Activated T-cell treated with anti-CD3 and anti-CD28 coated beads for 4 hours (primary cell): Measurements from ENCODE around the gene DNAJB6.
A peak's percentile ranks its signal among the peaks of the same experiment; 100 is the strongest.
"Not testable (repeated sequence)": the region's sequence is repeated elsewhere in the genome, so short reads cannot be mapped to it uniquely, and the experiment has no call there.

ENCODE experiments used
- DNase-seq: peaks from one replicate; pipeline ENCODE4 v3.0.0-alpha.2; 2020

The DNAJB6 gene

DNA sequence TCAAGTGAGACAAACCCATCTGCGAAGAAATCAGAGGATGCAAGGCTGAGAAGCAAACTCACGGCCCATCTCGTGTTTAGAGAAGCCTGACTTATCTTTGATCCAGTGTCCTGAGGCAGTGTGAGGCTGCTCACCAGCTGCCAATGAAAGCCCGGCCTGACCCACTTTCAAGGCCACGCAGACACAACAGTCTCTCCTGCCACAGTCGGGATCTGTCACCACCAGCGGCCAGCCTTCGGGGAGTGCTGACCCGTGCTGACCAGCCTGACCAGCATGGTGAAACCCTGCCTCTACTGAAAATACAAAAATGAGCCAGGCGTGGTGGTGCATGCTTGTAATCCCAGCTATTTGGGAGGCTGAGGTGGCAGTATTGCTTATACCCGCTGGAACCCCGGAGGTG is 7.4 kb upstream of the DNAJB6 start:
- DNase-seq, result no peak

DNA sequence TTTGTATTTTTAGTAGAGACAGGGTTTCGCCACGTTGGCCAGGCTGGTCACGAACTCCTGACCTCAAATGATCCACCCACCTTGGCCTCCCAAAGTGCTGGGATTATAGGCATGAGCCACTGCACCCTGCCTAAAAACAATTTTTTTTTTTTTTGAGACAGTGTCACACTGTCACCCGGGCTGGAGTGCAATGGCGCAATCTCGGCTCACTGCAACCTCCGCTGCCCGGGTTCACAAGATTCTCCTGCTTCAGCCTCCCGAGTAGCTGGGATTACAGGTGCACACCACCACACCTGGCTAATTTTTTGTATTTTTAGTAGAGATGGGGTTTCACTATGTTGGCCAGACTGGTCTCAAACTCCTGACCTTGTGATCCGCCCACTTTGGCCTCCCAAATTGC is 6.2 kb upstream of the DNAJB6 start:
- DNase-seq, result not testable (repeated sequence)

DNA sequence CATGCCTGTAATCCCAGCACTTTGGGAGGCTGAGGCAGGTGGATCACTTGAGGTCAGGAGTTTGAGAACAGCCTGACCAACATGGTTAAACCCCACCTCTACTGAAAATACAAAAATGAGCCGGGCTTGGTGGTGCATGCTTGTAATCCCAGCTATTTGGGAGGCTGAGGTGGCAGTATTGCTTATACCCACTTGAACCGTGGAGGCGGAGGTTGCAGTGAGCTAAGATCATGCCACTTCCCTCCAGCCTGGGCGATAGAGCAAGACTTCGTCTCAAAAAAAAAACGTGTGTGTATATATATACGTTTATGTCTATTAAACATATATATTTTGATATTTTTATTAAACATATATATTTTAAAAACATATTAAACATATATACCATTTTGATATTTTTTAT is 5.8 kb upstream of the DNAJB6 start:
- not testable (repeated sequence) for DNase-seq

DNA sequence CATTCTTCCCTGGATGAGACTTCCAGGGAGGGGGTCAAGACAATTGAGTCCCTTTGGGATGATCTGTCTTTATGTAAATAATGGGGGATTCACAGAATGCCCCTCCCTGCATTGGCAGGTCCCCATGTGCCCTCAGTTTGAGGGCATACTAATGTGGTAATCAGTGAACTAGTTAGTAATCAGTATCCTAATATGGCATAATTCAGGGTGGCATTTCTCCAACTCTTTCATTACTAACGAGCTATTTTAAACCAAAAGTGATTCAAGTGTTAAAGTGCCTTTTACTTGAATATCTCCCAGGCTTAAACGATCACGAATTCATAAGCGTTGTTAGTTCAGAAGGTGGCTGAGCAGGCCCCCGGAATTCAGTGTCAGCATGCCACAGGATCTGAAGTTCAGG is 1.6 kb upstream of the DNAJB6 start:
- no peak for DNase-seq

DNA sequence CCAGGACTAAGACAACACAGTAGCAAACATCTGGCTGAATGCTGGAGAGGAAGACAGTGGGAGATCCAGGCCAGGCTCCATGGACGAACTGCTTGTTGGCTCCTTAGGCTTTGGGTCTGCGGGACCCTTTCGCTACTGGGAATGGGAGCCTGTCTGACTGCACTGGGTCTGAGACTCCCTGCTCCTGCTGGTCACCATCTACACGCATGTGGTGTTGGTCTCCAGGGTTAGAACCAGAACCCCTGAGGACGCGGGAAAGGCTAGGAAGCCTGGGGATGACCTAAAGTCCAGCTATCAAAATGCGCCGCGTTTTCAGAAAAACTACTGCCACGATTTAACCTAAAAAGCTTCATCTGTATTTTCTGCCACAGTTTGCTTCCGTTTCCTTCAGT is 817 bp upstream of the DNAJB6 start:
- no peak for DNase-seq

DNA sequence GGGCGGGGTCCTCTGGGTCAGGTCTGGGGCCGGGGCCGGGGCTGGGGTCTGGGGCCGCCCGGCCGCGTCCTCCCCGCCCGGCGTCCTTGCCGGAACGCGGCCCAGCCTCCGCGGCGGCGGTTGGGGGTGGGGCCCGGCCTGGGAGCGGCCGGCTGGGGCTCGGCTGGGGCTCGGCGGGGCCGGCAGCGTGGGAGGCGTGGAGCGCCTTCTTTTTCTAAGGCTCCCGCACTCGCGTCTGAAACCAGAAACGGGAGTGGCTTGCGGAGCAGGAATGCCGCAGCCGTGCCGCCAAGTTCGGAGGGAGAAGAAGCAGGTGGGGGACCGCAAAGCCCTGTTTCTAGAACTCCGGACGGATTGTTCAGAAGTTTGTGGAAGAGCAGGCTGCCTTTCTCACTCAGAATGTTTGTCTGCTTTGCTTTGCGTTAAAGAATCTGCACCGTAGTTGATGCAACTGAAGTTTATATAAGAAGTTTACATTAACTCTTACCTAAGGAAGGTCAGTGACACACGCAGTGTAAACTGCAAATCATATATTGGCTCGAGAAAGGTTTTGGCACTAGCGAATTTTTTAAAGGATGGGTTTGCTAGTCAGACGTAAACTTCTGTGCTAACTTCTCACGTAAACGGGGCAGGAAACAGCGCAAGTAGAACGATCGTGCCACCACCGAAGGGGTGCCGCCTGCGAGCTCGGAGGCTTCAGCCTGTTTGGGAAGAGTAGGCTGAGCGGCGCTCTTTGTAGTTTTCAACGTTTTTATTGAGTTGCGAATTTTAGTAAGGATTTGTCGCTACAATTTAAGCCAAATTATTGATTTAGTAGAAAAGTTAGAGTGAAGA is 729 bp downstream of the DNAJB6 start:
- DNase-seq, result peak; percentile 36

DNA sequence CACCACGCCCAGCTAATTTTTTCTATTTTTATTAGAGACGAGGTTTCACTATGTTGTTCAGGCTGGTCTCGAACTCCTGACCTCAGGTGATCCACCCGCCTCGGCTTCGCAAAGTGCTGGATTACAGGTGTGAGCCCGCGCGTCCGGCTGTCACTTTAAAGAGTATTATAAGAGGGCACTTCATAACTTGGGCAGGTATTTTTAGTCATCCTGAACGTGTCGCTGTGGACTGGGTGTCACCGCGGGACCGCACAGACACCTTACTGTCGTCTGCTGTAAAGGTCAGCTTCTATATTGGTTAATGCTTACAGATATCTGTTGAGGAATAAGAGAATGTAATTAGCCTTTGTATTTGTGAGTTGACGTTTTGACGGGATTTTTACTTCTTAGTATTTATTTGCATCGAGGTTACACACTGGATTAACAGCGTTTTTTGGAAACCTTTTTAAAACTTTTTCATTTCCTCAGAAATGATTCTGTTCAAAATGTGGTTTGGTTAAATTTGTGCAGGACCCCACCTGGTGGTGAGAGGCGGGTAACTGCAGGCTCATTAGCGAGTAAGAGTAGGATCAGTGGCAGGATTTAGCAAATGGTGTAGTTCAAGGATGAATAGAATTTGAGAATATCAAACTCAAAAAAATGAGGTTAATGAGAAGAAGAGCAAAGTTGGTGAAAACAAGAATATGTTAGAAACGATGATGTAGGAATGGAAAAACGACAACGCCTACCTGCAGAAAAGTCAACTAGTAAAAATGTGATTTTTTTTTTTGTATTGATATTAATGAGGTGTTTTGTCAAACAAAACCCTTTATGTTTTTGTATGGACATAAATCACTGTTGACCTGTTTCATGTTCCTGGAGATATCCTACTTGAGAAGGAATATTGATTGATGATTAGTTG is 3.2 kb downstream of the DNAJB6 start:
- DNase-seq, result peak; percentile 66

DNA sequence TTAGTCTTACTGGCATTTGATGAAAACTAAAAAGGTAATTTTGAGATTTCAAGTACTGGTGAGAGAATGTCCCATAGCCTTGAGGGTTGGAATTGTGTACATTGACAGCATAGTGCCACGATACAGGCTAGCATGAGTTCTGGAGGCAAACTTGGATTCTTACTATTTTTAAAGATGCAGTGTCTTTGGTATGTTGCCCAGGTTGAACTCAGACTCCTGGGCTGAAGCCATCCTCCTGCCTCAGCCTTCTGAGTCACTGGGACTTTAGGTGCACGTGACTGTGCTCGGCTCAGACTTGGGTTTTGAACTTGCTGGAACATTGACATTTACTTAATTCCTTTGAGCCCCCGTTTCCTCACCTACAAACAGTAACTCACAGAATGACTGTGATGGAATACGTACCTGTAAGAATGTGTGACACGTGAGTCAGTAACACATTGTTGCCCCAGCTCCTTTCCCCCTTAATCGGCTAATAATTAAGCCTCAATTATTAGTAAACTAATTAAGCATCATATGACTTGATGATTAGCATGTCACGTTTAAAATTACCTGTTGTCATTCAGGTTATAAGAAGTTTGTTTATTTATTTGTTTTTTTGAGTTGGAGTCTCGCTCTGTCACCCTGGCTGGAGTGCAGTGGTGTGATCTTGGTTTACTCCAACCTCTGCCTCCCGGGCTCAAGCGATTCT is 10.6 kb downstream of the DNAJB6 start:
- no peak for DNase-seq

DNA sequence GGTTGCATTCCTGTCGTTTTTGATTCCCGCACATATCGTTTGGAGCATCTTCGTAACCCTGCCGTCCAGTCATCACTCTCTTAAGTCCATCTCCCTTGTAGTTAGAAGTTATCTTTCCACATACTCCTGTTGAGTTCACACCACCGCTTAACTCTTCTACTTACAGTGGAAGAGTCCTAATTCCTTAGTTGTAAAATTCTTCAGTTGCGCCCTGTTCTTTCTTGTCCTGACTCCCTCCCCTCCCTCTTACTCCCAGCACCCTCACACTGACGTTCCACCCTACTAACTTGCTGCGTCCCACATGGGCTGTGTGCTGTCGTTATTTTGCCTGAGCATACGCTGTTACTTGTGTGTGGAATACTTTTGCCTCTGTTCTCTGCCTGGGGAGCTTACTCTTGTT is 11.7 kb downstream of the DNAJB6 start:
- no peak for DNase-seq

DNA sequence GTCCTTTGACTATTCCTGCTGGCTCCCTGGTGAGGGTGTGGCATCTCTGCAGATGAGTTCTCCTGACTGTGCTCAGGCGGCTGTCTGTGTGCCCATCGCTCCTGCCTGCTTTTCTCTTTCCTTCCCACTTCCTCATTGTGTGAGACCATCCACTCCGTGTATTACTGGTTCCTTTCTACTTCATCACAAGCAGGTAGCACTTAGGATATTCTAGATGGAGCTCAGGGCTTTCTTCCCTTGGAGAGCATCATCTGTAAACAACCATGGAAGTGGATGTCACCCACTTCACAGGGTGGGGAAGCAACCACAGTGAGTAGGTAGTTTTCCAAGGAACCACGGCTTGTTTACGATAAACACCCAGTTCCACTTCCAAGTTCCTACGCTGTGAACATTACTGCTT is 15.7 kb downstream of the DNAJB6 start:
- no peak for DNase-seq

DNA sequence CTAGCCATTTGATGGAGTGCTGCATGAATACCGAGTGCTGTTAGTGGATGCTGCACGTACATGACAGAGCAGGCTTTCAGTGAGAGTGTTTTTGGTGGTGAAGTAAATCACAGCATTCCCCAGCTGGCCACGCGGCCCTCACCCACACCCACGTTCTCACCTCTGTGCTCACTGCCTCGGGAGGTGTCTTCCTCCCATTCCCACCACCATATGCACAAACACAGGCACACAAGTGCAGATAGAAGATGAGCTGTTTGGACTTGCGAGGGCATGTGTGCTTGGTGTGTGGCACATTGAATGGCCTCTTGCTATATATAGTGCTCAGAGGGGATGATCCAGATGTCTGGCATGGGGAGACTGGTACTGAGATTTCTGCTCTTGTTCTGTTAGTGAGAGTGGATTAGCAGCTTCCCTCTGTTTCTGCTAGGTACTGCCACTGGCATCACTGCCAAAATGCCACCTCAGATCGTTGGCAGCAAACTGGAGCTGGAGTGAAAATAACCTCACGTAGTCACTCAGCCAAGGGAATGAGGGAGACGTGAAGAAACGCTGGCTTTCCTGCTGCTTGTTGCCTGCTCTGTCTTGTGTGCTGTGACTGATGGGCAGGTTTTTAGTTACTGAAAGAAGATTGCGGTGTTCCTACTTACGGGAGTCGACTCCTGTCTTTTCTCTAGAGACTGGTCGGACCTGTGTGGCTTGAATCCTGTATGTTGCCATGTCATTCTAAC is 19.1 kb downstream of the DNAJB6 start:
- no peak for DNase-seq

DNA sequence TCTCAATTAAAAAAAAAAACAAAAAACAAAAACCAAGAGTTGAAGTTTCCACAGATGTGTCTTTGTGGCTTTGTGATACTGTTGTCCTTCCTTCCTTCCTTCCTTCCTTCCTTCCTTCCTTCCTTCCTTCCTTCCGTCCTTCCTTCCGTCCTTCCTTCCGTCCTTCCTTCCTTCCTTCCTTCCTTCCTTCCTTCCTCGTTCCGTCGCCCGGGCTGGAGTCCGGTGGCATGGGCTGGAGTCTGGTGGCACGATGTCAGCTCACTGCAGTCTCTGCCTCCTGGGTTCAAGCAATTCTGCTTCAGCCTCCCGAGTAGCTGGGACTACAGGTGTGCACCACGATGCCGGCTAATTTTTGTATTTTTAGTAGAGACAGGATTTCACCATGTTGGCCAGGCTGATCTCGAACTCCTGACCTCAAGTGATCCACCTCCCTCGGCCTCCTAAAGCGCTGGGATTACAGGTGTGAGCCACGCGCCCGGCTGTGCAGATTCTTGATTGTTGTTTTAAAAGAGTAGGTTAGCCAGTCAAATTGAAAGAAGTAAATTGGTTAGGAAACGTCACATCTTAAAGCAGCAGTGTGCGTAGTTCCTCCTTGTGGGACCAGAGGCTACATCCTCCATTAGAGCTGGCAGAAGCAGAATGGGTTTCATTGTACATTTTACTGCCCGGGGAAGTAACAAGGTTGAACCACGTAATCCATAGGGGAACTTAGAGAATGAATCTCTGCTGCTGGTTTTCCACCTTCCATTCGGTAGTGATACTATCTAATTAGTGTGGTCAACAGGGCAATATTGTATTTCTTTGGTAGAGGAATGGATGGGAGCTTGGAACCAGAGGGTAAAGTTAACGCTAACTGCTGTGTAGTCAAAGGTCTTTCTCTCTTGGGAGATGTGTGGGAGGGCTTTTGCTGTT is 20.6 kb downstream of the DNAJB6 start:
- no peak for DNase-seq

DNA sequence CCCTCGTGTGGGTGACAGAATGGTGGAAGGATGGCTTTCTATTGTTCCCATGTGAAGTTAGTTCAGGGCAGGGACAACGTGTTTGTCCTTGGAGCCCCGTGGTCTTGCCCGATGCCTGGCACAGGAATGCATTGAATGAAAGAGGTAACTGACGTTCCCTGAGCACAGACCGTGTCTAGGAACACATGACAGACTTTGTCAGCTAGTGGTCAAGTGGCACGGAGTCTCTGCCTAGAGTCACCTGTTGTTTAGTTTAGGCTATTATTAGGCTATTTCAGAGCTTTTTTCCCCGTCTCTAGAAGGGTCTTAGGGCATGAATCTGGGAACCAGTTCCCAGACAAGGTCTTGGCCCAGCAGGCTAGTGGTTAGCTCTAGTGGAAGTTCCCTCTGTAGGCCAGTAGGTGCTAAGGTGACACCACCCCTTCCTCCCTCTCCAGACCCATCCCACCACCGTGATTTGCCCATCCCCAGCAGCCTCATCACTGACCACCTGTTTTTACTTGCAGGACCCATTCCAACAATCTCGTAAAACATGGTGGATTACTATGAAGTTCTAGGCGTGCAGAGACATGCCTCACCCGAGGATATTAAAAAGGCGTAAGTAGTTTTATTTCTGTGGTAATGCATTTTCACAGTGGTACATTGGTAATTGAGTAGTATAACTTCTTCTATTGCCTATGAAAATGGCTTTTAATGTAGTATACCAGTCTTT is 21.4 kb downstream of the DNAJB6 start:
- DNase-seq, result no peak

DNA sequence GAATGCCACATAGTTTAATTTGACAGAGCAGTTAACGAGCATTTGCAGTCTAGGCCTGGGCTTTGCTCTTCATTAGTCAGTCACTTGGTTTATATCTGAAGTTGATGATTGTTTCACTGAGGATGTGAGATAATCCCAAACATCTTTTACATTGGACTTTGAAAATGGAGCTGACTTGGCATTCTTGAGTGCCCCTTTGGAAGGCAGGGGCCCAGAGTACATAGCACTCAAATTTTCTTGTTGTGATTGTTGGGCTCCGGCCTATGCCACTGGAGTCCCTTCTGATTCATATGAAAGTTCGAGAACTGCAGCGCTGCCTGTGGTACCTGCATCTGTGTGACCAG is 21.9 kb downstream of the DNAJB6 start:
- no peak for DNase-seq

DNA sequence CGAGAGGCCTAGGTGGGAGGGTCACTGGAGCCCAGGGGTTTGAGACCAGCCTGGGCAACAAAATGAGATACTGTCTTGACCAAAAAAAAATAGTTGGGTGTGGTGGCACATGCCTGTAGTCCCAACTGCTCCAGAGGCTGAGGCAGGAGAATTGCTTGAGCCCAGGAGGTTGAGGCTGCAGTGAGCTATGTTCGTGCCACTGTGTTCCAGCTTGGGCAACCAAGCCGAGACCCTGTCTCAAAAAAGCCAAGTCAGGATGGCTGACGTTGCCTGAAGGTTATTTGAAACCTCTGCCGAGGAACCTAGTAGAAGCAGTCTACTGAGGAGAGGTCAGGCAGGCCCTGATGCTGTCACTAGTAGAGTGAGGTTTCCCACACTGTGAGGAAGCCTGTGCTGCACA is 22.8 kb downstream of the DNAJB6 start:
- DNase-seq, result no peak

DNA sequence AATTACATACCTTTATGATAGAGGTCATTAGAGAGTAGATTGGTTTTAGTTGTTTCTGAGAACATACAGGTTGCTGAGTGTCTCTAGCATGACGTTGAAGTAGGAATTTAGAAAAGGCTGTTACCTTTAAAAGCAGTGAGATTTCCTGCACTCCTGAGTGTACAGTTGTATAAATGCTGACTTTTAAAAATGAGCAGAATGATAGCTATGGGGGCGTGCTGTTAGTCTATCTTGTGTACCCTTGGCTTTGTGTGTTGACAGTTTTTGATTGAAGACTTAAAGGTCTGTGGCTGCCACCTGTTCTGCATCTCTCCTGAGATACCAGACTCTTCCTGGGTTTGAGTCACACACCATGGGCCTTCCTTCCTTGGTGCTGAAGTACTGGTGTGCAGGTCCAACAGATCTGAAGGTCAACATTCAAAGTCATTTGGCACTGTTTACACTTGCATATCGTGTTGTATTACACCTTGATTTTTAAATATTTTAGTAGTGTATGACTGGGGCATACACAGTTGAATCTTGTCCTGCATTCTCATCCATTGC is 23.8 kb downstream of the DNAJB6 start:
- no peak for DNase-seq

DNA sequence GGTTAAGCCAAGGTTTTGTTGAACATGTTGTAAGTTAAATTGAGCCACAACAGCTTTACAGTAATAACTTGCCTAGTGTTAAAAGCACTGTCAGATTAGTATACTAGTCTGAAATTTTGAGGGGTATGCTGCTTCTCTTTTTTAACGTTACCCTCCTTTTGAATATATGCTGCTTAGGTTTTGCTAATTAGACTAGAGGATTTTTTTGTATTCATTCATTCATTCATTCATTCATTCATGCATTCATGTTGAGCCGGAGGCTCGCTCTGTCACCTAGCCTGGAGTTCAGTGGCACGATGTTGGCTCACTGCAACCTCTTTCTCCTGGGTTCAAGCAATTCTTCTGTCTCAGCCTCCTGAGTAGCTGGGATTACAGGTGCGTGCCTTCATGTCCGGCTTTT is 24.7 kb downstream of the DNAJB6 start:
- DNase-seq, result no peak

DNA sequence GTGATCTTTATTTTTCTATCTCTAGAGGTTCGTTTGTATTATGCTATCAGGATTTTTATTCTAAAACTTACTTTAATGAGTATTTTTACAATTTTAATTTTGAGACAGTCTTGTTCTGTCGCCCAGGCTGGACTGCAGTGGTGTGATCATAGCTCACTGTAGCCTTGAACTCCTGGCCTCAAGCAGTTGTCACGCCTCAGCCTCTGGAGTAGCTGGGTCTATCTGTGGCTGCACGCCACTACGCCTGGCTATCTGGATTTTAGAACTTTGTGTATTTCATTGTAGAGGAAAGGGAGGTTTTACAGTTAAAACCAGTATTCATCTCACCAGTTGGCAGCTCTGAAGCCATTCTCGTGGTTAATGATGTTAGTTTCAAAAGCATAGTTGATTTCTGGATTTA is 25.9 kb downstream of the DNAJB6 start:
- DNase-seq, result no peak

DNA sequence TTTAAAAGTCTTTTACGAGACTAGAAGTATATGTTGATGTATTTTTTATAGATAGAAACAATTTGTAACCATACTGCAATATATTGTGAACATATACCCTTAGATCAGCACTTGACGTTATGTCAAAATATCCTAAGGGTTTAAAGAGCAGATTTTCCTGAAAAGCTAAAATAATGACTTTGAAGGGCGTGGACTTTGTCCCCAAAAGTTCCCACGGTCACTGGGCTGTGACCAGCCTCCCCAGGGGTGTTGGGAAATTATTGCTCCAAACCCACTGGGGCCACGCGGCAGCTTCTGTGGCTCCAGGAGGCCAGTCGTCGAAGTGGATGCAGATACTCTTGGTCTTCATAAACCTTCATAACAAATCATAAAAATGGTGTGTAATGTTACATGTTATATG is 29.9 kb downstream of the DNAJB6 start:
- DNase-seq, result no peak

DNA sequence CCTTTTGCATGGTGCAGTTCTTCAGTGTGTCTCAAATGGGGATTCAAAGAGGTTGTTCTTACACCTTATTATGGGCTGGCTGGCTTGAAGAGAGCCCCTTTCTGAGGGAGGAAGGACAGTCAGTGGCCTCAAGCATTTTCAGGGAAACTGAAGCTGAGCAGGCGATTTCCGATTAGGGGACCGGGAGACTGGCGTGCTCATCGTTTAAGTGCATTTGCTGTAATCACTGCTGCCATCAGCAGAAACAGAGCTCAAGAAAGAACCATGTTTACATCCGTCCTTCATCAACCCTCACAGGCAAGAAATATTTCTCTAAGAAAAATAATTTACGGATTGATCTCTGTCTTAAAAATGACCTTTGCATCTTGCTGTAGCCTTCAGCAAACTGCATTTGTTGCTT is 32.2 kb downstream of the DNAJB6 start:
- DNase-seq, result no peak

DNA sequence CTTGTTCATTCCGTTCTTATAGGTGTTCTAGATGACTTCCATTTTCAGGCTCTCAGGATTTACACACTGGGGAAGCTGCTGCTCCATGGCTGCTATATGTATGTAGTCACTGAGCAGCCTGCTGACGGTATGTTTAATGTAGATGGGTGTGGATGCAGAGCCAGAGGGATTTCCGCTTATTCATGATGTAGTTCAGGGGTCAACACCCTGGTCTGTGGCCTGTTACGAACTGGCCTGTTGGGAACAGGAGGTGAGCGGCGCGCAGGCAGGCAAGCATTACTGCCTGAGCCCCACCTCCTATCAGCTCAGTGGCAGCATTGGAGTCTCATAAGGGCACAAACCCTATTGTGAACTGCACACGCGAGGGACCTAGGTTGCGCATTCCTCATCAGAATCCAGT is 33.9 kb downstream of the DNAJB6 start:
- DNase-seq, result no peak
